Adrenal gland (tissue), 12 donors: ENCODE measurements around the gene PRAF2. TPM values are rescaled to one million over a fixed set of nuclear protein-coding genes. Genes with fewer than 3 reads are reported as not detected.

Source experiments
- DNase-seq, 7 donors: peaks; one replicate each; pipeline ENCODE4 v3.0.0-alpha.2; 2019 to 2020
- H3K27ac ChIP-seq, 5 donors: fragments of 200-600 bp; sonication (generic) in 4 of 5; 1 replicate in 3 of 5; 2 replicates in 2 of 5; pipeline versions ENCODE4 v1.5.1 to v1.8.0; 2016 to 2020; ENCODE audit warnings: mild to moderate bottlenecking in 1 of 5
- H3K27me3 ChIP-seq: fragments of 200-600 bp; 2 replicates; pipeline ENCODE4 v1.8.0; 2021
- H3K36me3 ChIP-seq, 2 donors: fragments of 200-600 bp; replicated peaks in 1 of 2; 1 replicate in 1 of 2; 2 replicates in 1 of 2; pipeline versions ENCODE4 v1.5.1 to v1.8.0; 2018 to 2022
- H3K4me1 ChIP-seq, 2 donors: fragments of 200-600 bp; replicated peaks in 1 of 2; 1 replicate in 1 of 2; 2 replicates in 1 of 2; pipeline versions ENCODE4 v1.5.1 to v1.8.0; 2018 to 2021
- H3K4me3 ChIP-seq, 4 donors: fragments of 200-600 bp; sonication (generic) in 3 of 4; one replicate each; pipeline ENCODE4 v1.5.1; 2016 to 2018
- H3K9me3 ChIP-seq, 3 donors: fragments of 200-600 bp; sonication (generic) in 1 of 3; replicated peaks in 1 of 3; 1 replicate in 2 of 3; 2 replicates in 1 of 3; pipeline versions ENCODE4 v1.5.1 to v1.8.0; 2016 to 2021
- POLR2A ChIP-seq, 2 donors: fragments of 450-650 bp; IDR thresholded peaks; one replicate each; pipeline ENCODE4 v1.6.1; 2017; ENCODE audit warnings: antibody characterized with exemption in 2 of 2, mild to moderate bottlenecking in 2 of 2, moderate library complexity in 1 of 2
- WGBS, 4 donors: extraction: QIAGEN DNeasy Blood & Tissue Kit in 2 of 4; methylation state at CpG; one replicate each; pipeline versions ENCODE4 v1.1.5 to v1.1.7; 2013 to 2017; 5-methylcytosine and 5-hydroxymethylcytosine counted together
- intact Hi-C, 2 donors: fragments of 100-400 bp; cut with DNase I; formaldehyde crosslinking; loops; one replicate each; pipeline versions ENCODE4 v1.14.1 to v1.15.0; 2022 to 2023
- polyA plus RNA-seq, 3 donors: library from polyadenylated mRNA; stranded (reverse); fragments of 200-250 nt in 2 of 3; fragments of 350-450 nt in 1 of 3; fragmentation: Illumina TruSeq in 1 of 3; extraction: RNeasy Lipid Tissue Mini Kit (QIAGEN cat#74804) in 1 of 3; gene quantifications; one replicate each; pipeline ENCODE4 v1.2.3, GENCODE V29; 2013 to 2014
- total RNA-seq, 9 donors: library from RNA; depleted of rRNA in 4 of 9; stranded (reverse); fragments of >200 nt in 4 of 9; fragments of 120-200 nt in 1 of 9; fragmentation: NEBNext Ultra II Directional in 1 of 9; extraction: Animal tissue kit (Norgen Biotek cat#: 25700) in 1 of 9; gene quantifications; one replicate each; pipeline versions ENCODE4 v1.1.0 to v1.2.4, GENCODE V29; 2013 to 2023
- TF ChIP-seq, protein P1 (sequence below), 6 experiments: fragments of 450-650 bp in 4 of 6; fragments of 200-600 bp in 2 of 6; sonication (generic) in 1 of 6; IDR thresholded peaks; 1 replicate in 5 of 6; 2 replicates in 1 of 6; pipeline versions ENCODE4 v1.5.1 to v1.8.0; 2016 to 2021; ENCODE audit warnings: antibody characterized with exemption in 6 of 6, mild to moderate bottlenecking in 2 of 6, moderate library complexity in 1 of 6
- donor health status: healthy with polysubstance abuse.
- donor health status: Bipolar disorder and iron deficiency.
- donor health status: DM: yes; HTN: yes; CAD: no.
- donor health status: DM: no; HTN: no; CAD: no.
- donor health status: DM: no; HTN: no; CAD: no.
- donor health status: DM: yes; HTN: yes; CAD: no.

The PRAF2 gene
- total and polyA plus RNA-seq, 12 donors = 9.7 to 100 (median 37.3) TPM

GRCh38 chrX:49040376-49040955 lies 33.3 kb downstream of the PRAF2 start:
- Histone ChIP-seq H3K27me3 (no peaks in the 10 kb centered on the region), H3K27ac (peak overlapping the region; percentile 62 to 99 (median 95)), H3K9me3 (no peaks in the 10 kb centered on the region), H3K36me3 (peaks cover 0 to 36% of the 10 kb centered on the region in 2 donors), H3K4me3 (peak overlapping the region in 2 of 4 donors; percentile 4 to 82), H3K4me1 (peaks cover 9% of the 10 kb centered on the region in 2 donors)
- no peak for TF ChIP-seq POLR2A (IDR thresholded peaks at IDR 0.05)
- TF ChIP-seq, protein P1, sequence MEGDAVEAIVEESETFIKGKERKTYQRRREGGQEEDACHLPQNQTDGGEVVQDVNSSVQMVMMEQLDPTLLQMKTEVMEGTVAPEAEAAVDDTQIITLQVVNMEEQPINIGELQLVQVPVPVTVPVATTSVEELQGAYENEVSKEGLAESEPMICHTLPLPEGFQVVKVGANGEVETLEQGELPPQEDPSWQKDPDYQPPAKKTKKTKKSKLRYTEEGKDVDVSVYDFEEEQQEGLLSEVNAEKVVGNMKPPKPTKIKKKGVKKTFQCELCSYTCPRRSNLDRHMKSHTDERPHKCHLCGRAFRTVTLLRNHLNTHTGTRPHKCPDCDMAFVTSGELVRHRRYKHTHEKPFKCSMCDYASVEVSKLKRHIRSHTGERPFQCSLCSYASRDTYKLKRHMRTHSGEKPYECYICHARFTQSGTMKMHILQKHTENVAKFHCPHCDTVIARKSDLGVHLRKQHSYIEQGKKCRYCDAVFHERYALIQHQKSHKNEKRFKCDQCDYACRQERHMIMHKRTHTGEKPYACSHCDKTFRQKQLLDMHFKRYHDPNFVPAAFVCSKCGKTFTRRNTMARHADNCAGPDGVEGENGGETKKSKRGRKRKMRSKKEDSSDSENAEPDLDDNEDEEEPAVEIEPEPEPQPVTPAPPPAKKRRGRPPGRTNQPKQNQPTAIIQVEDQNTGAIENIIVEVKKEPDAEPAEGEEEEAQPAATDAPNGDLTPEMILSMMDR (IDR thresholded peaks at IDR 0.05) = no peak
- intact Hi-C loops = loop anchor here in 1 of 2 donors (10.0 kb wide), 1 partner anchor 66 kb away; the partner anchor contains the start of gene KCND1
- peak in 2 of 7 donors; percentile 39 to 47 for DNase-seq
- WGBS, 4 donors = 5 to 30% (median 14%) methylated on average over 7 of the region's 7 CpGs

- 0 to 28% (median 13%) methylated on average over 3 to 9 of the region's 9 CpGs for WGBS, 4 donors
- Histone ChIP-seq H3K9me3 (no peaks in the 10 kb centered on the region), H3K4me1 (peaks cover 9% of the 10 kb centered on the region in 2 donors), H3K27me3 (no peaks in the 10 kb centered on the region), H3K27ac (peak overlapping the region; percentile 62 to 99 (median 95)), H3K36me3 (peaks cover 0 to 36% of the 10 kb centered on the region in 2 donors), H3K4me3 (peak overlapping the region in 1 of 4 donors; percentile 82)
- intact Hi-C loops = loop anchor here in 1 of 2 donors (10.0 kb wide), 1 partner anchor 65 kb away; the partner anchor contains the start of gene KCND1
- peak; percentile 76 to 89 (median 85) for DNase-seq
- TF ChIP-seq POLR2A (IDR thresholded peaks at IDR 0.05) = peak in 1 of 2 donors; percentile 51
- TF ChIP-seq, protein P1 (IDR thresholded peaks at IDR 0.05) = peak in 1 of 6 experiments; percentile 24
Measured at GRCh38 chrX:49039598-49040375, 34.0 kb downstream of the PRAF2 start.

GRCh38 chrX:49037883-49038475 lies 35.8 kb downstream of the PRAF2 start:
- Histone ChIP-seq H3K4me1 (peaks cover 14% of the 10 kb centered on the region in 2 donors), H3K27me3 (no peaks in the 10 kb centered on the region), H3K36me3 (peaks cover 0 to 50% of the 10 kb centered on the region in 2 donors), H3K27ac (peak overlapping the region in 1 of 5 donors; percentile 99), H3K9me3 (no peaks in the 10 kb centered on the region), H3K4me3 (no peak overlapping the region)
- intact Hi-C loops = no loop called here
- DNase-seq = no peak
- 89 to 91% (median 90%) methylated on average over 8 to 15 of the region's 15 CpGs; no CpG with 5 or more reads in 1 of the 4 donors for WGBS, 4 donors
- TF ChIP-seq POLR2A (IDR thresholded peaks at IDR 0.05) = no peak

DNA sequence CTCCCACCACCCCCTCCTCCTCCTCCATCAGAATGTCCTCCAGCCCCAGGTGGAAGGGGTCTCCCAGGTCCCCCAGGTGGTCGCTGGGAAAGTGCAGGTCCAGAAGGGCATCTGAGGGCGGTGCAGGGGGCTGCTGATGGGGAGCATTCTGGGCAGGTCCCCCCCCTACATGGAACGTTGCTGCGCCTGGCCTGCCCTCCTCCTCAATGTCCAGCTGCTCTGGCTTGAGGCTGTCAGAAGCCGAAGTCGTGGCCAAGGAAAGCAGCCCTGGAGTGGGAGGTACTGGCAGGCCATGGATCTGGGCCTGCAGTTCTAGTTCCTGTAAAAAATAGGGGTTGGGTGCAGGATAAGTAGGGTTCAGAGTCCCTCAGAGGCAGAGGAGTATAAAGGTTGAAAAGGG lies 43.5 kb downstream of the PRAF2 start:
- H3K9me3 ChIP-seq = no peaks in the 10 kb centered on the region
- no peaks in the 10 kb centered on the region for H3K27me3 ChIP-seq
- DNase-seq = no peak
- TF ChIP-seq, protein P1 (IDR thresholded peaks at IDR 0.05) = no peak
- no peak for TF ChIP-seq POLR2A (IDR thresholded peaks at IDR 0.05)
- no peak overlapping the region for H3K4me3 ChIP-seq
- peak overlapping the region in 1 of 5 donors; percentile 3 for H3K27ac ChIP-seq
- H3K36me3 ChIP-seq = peaks cover 0 to 42% of the 10 kb centered on the region in 2 donors
- intact Hi-C loops = no loop called here
- 56 to 93% (median 75%) methylated on average over 2 to 6 of the region's 6 CpGs for WGBS, 4 donors
- peaks cover 5 to 6% of the 10 kb centered on the region in 2 donors for H3K4me1 ChIP-seq
